HG02852 (cell line): Measurements from ENCODE around the gene DAB1.
"Not testable (repeated sequence)": the region's sequence is repeated elsewhere in the genome, so short reads cannot be mapped to it uniquely, and the experiment has no call there.

ENCODE experiments used
- ATAC-seq: cut with Tn5 transposase; IDR thresholded peaks from one replicate; pipeline ENCODE4 v1.9.1; 2021; ENCODE audit warnings: mild to moderate bottlenecking, moderate library complexity; ENCODE audit not compliant: unreplicated experiment

Gene DAB1

DNA sequence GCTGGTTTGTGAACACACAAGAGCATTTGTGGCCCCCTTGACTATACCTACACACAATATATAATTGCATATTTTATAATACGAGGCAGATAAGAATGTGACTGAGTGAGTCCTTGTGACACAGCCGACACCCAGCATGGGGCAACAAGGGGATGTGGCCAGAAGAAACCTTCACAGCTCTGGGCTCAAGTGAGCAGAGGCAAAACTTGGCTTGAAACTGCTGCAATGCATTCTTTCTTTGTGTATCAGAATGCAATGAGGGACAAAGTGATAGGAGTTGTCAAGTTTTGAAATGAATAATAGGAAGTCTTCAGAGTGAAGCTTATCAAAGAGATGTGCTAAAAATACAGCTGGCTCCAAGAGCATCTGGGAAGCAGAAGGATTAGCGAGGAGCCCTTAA lies 334.0 kb downstream of the DAB1 start:
- no peak for ATAC-seq

- no peak for ATAC-seq
These were observed 334.6 kb downstream of the DAB1 start for GRCh38 chr1:57089221-57089620.

DNA sequence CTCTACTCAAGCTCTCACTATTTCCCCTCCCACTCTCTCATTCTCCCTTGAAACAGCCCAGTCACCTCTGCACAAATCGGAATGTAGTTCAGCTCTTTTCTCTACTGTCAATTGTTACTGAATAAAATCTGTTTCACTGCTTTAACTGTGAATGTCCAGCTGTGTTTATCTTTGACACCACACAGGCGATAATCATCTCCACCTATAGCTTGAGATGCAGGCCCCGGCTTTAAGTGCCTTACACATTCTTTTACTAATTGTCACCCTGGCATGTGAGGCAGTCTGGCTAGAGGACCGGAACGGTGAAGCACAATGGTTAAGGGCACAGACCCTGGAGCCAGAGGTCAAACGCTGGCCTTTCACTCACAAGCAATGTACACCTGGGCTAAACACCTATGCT lies 335.2 kb downstream of the DAB1 start:
- no peak for ATAC-seq

GRCh38 chr1:57087660-57088059 lies 336.2 kb downstream of the DAB1 start:
- not testable (repeated sequence) for ATAC-seq

DNA sequence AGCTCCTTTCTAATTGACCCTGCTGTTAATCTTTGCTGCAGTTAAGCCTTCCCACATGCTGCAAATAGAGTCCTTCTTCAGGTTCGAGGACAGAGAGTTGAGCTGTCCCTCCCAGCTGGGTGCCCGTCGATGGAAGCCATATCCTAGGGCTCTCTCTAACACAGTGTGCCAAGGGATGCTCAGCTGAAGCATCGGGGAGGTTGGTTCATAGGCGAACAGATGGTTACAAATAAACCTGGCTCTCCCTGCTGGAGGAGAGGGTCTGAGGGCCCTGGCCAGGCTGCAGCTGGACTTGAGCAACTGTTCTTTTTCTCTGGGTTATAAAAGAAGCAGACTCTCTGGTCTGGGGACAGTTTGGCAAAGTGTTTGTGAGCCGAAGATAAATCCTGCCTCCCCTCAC lies 337.7 kb downstream of the DAB1 start:
- ATAC-seq = no peak

DNA sequence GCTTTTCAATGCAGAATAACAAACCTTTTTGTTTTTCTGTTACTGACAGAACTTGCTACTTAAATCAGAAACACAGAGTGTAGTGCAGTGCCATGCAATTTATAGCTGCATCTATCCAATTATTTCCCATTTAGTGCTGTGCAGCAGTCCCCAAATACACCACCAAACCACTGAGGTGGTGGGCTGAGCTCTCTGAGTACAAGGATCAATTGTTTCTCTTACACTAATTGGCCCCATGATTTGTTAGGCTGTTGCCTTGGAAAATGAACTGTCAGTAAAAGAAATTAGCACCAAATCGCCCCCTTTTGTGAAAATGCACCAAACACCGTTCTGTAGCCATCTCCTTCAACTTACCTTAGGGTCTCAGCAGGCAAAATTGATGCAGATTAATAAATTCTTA lies 339.2 kb downstream of the DAB1 start:
- ATAC-seq = no peak

DNA sequence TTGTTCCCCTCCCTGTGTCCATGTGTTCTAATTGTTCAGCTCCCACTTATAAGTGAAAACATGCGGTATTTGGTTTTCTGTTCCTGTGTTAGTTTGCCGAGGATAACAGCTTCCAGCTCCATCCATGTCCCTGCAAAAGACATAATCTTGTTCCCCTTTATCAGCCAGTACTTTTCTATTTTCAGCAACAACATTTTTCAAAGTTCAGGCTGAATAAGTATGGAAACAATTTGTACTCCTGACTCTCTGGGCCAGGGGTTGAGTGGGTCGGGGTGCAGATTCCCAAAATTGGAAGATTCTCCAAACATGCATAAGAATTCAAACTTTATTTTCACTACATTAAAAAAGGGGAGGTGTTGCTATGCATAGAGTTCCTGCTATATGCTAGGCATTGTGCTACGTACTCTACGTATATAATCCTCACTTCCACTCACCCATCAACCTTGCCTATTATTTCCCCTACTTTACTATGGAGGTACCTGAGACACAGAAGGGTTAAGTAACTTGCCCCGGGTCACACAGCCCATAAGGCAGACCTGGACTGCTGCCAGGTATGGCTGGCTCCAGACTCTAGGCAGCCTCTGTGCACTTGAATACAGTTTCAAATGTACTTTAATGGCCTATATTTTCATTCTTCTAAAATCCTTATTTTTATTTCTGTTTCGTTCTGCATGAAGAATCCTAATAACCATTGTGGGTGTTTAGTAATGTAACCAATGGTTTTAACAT lies 341.0 kb downstream of the DAB1 start:
- ATAC-seq = no peak

DNA sequence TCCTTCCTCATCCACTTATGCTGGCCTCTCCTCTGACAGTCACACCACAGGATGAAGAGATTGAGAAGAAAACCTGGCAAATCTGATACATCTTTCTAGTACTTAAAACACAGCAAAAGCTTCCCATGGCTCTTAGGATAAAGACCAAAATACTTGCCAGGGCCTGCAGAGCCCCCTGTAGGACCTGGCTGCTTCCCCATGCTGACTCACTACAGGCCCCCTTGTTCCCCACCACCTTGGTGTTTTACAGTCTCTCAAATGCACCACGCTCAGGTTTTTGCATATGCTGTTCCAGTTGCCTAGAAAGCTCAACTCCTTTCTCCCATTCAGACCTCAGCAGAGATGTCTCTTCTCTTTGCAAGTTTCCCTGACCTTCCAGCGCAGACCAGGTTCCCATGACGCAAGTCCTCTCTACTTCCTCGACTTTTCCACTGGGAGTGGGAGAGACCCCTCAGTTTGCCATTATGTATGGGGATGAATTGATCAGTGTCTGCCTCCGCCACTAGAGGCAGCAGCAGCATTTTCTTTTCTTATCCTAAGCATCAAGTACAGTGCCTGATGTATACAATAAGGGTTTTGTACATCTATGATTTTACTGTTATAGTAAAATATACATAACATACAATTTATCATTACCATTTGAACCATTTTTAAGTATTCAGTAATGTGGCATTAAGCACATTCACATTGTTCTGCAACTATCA lies 344.3 kb downstream of the DAB1 start:
- ATAC-seq = no peak

GRCh38 chr1:57072401-57073110 lies 351.3 kb downstream of the DAB1 start:
- no peak for ATAC-seq

DNA sequence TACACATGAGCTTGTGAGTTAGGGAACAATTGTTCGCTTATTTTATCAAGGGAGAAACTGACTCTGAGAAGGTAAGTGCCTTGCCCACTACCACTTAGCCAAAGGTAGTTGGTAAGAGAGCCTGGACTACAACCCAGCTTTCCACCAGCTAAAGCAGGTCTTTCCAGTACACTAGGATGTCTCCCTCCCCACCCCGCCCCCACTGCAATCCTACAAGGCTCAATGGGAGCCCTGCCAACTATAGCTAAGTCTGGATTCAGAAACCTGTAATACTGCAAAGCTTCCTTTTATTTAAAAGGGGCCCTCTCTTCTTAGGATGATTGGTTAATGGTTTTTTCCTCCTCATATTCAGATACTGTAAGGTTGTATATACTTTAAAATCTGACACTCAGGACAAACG lies 356.0 kb downstream of the DAB1 start:
- ATAC-seq = no peak

DNA sequence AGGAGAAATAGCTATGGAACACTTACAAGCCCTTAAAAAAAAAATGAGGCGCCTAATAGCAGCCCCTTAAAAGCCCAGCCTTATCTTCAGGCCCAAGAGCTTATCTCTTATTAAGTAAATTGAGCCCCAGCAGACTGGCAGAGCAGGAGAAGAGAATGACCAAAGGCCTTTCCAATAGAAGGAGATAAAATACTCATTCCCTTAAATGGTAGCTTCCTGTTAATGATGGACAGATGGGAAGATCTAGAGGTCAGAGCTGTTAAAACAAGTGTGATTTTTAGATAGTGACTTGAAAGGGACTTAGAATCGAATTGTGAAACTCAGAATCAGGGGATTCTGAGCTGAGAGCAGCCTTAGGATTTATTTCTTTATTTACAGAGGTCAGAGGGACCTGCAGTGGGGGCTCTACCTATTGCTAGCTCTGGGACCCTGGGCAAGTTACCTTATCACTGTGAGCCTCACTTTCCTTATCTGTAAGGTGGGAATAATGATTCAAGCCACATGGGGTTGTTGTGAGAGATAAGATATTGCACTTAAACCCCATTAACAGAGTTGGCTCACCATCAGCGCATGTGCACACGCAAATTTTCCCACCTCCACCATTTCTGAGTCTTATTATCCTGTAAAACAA lies 356.8 kb downstream of the DAB1 start:
- ATAC-seq = no peak

DNA sequence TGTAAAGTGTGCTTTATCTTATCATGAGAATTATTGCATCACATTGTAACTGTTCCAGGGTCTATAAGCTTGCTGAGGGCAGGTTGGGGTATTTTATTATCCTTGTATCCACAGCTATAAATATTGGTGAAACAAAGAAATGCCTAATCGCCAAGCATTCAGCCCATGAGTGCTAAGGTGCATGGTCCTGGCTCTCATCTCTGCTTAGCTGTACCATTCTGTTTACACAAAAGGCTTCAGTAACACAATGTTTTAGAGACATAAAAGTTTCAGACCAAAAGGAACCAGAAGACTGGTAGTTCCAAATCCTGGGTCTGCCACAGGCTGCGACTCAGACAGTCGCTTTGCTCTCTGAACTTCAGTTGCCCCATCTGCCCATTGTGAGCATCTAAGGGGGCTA lies 358.4 kb downstream of the DAB1 start:
- no peak for ATAC-seq

- no peak for ATAC-seq
These were observed 359.3 kb downstream of the DAB1 start for GRCh38 chr1:57064379-57065140.

- no peak for ATAC-seq
These were observed 360.3 kb downstream of the DAB1 start for GRCh38 chr1:57063406-57064125.

DNA sequence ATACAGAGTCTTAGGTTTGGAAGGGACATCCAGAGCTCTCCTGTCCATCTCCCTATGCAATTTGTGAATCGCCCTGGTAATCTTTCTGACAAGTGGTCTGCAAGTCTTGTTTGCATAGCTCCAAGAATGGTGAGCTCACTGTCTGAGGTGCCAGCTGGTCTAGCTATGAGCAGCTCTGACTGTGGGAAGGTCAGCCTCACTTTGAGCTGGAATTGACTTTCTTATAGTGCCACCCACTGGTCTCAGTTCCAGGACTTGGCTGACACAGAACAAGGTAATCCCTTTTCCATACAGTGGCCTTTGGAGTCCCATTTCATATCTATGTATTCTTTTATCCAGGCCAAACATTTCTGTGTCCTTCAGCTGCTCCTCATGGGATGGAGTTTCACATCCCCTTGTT lies 362.5 kb downstream of the DAB1 start:
- no peak for ATAC-seq

GRCh38 chr1:57060451-57060850 lies 363.4 kb downstream of the DAB1 start:
- ATAC-seq = no peak

GRCh38 chr1:57058652-57059501 lies 365.0 kb downstream of the DAB1 start:
- no peak for ATAC-seq

GRCh38 chr1:57048856-57049255 lies 375.0 kb downstream of the DAB1 start:
- ATAC-seq = no peak

DNA sequence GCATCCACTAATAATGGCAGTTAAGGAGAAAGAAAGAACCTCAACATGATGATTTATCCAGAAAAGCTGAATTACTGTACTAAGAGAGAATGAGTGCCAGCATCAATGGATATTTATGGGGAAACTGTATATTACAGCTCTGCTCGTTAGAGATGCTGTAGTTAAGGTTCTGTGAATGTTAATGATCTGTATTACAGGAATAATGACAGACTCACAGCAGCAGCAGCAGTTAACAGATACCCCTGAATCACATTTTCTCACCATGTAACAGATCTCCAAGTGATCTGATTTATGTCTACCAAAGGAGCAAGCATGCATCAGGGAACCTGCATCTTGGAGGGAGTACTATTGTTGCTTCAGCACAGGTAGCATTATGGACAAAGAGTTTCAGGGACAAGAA lies 377.4 kb downstream of the DAB1 start:
- ATAC-seq = no peak
